GM21515 (cell line): ENCODE results near the gene CCNC.
"Not testable (repeated sequence)": the region's sequence is repeated elsewhere in the genome, so short reads cannot be mapped to it uniquely, and the experiment has no call there.

ENCODE experiments used
- ATAC-seq: cut with Tn5 transposase; IDR thresholded peaks from one replicate; pipeline ENCODE4 v1.9.1; 2021; ENCODE audit not compliant: unreplicated experiment

CCNC gene

DNA sequence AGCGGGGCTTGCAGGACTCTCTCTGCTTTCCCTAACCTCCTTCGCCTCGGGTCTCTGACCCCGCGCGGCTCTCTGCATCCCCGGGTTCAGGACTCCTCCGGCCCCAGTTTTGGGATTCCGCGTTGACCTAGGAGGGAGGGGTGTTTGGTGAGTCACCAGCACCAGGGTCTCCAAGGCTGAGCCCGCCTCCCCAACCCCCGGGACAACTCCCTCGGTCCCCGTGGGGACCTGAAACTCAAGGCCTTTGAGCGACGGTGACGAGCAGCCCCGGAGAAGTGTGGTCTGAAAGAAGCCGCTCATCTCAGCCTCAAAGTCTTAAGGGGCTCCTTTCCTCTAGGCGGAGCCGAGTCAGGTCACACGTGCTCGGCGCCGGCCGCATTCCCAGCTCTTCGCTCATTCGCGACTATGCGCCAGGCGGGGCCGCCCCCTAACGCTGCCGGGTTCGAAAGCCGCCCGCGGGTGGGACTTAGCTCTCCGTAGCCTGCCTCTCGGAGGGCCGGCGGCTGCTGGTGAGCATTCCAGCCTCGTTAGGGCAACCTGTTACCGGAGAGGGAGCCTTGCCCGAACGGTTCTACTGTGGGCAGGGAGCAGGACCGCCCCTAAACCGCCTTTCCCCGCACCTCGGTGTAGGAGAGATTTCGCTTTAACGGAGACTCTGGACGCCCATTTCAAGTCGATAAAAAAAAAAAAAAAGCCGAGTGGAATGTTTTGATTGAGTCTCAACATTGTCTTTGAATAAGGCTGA lies 35.1 kb upstream of the CCNC start:
- peak; percentile 56 for ATAC-seq

- peak; percentile 11 for ATAC-seq
Observed at GRCh38 chr6:99602520-99603420, 34.3 kb upstream of the CCNC start.

DNA sequence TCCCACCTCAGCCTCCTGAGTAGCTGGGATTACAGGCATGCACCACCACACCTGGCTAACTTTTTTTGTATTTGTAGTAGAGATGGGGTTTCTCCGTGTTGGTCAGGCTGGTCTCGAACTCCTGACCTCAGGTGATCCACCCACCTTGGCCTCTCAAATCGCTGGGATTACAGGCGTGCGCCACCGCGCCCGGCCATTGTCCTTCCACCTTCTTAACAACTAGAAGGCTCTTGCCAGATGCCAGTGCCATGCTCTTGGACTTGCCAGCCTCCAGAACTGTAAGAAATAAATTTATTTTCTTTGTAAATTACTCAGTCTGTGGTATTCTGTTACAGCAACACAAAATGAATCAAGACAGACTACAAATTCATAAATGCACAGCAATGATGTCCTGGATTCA lies 26.2 kb upstream of the CCNC start:
- ATAC-seq: not testable (repeated sequence)

DNA sequence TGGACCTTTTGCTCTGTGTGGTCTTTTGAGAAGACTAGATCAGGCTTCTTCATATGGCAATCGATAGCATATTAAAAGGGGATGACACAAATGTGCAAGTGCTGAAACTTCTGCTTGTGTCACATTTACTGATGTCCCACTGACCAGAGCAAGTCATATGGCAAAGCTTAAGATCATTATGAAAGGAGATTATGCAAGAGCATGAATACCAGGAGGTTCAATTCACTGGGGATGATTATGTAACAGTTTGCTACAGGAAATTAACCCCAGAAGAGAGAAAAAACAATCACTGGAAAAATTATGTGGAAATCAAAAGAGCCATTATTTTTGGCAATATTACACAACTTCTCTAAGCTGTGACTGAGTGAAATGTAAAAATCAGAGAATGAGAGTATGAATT lies 24.4 kb upstream of the CCNC start:
- no peak for ATAC-seq

DNA sequence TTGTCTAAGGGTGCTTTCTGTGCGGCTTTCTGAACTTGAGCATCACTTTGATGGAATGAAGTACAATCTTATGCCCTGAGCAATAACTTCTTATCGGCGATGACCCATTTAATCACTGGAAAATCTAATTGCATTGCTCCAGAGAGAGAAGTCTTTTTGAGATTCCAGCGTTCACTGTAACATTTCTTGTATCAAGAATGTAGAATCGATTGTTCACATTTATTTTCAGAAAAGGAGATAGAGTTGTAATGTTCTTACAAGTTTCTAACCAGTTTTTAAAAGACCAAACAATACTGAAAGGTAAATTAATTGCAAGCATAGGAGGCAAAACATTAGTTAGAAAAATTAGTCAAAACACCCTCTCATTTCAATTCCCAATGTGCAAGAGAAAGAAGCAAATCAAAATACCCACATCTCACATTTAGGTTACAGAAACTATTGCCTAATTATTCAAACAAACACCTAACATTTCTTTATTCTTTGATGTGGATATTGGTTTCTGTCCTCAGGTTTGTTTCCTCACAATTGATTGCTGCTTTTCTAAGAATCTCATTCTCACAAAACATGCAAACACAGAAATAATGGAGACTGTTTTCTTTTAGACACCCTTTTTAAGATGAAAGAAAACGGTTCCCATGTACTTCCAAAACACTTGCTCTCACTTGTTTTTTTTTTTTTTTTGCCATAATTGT lies 23.4 kb upstream of the CCNC start:
- no peak for ATAC-seq

GRCh38 chr6:99590728-99591672 lies 22.5 kb upstream of the CCNC start:
- ATAC-seq: no peak

- ATAC-seq: no peak
Observed at GRCh38 chr6:99589907-99590493, 21.5 kb upstream of the CCNC start.

DNA sequence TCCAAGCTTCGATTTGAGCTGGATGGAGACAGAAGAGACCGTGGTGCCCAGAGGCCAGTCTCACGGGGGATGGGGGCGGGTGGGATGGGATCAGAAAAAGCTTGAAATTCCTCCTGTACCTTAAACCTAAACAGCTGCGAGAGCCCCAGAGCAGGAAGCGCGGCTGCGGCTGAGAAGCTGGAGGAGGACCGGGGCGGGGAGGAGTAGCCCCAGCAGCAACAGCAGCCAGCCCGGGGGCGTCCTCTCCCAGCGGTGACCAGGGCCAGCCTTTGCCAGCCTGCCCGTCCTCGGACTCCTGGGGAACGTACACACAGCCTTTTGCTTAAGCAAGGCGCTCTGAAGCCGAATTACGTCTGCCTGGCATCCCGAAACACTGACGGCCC lies 20.8 kb upstream of the CCNC start:
- ATAC-seq: peak; percentile 29

DNA sequence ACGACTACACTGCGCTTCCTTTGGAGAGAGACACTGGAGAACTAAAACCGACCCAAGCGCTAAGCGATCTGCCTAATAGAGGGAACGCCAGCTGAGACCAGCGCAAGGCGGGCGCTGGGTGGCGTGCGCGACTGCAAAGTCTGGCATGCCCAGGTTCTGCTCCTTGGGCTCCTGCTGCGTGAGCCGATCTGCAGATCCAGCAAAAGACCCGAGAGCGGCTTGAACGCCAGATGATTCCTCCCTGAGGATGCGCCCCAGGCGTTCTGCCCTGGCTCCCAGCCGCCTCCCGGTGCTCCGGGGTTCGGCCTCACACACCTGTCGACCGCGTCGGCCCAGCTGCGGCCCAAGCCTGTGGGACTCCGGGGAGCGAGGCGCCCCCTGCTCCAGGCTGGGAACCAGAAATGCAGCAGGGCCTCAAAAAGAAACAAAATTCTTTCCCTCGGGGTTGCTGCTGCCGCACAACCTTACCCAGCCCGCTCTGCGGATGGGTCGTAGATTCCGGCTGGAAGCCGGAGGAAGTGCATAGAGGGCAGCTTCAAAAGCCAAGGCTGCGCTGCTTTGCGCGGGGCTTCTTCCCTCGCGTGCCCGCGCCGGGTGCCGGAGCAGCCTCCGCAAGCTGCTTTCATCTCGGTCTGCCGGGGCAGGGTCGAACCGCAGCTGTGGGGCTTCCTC lies 20.3 kb upstream of the CCNC start:
- ATAC-seq: peak; percentile 97

DNA sequence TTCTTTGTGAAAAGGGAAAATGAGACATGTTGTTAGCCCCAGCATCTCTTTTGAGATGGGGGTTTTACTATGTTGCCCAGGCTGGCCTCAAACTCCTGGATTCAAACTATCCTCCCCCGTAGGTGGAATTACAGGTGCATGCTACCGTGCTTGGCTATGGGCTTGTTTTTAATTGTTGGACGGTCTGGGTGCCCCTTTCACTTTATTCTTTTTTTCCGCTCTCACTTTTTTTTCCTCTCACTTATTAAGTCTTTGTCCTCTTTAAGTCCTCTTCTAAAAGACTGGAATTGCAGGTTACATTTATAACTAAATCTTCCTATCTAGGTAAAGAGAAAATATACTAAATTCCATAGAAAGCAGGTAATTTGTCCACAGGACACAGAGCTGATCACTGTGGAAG lies 19.3 kb upstream of the CCNC start:
- ATAC-seq: no peak

DNA sequence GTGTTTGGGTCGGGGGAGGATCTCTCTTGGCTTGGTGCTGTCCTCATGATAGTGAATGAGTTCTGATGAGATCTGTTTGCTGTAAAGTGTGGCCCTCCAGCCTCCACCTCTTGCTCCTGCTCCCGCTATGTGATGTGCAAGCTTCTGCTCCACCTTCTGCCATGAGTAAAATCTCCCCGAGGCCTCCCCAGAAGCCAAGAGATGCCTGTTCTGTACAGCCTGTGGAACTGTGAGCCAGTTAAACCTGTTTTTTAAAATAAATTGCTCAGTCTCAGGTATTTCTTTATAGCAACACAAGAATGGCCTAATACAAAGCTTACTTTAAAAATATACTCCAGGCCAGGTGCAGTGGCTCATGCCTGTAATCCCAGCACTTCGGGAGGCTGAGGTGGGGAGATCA lies 11.3 kb upstream of the CCNC start:
- ATAC-seq: no peak

DNA sequence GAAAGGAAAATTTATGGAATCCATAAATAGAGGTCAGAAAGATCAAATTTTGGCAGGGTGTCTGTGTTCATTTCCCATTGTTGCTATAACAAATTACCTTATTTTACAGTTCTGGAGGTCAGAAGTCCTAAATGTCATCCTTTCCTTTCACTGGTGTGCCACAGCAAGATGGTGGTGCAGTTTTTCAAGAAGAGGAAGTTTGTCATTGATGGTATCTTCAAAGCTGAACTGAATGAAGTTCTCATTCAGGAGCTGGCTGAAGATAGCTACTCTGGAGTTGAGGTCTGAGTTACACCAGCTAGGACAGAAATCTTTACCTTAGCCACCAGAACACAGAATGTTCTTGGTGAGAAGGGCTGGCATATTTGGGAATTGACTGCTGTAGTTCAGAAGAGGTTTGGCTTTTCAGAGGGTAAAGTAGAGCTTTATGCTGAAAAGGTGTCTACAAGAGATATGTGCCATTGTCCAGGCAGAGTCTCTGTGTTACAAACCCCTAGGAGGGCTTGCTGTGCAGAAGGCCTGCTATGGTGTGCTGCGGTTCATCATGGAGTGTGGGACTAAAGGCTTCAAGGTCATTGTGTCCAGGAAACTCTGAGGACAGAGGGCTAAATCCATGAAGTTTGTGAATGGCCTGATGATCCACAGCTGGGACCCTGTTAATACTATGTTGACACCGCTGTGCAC lies 7.2 kb upstream of the CCNC start:
- ATAC-seq: no peak

- no peak for ATAC-seq
Observed at GRCh38 chr6:99573980-99574617, 5.6 kb upstream of the CCNC start.

- no peak for ATAC-seq
Observed at GRCh38 chr6:99563056-99563723, 5.3 kb downstream of the CCNC start.

DNA sequence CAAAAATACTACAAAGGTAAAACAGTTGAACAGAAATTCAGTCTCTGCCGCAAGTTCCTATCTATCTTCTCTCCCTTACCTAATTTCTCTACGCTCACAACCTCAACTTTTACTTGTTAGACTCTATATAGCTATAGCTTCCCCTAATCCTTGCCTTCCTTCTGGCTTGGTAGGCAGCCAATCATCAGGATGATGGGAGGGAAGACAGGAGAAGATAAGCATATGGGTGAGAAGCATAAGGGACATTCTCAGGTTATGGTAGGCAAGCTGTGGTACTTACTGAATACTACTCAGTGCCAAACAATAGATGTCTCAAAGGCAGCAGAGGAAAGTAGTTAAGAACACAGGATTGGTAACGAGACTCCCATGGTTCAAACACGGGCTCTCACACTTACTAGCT lies 7.8 kb downstream of the CCNC start:
- no peak for ATAC-seq

- no peak for ATAC-seq
Observed at GRCh38 chr6:99559057-99559456, 9.4 kb downstream of the CCNC start.

DNA sequence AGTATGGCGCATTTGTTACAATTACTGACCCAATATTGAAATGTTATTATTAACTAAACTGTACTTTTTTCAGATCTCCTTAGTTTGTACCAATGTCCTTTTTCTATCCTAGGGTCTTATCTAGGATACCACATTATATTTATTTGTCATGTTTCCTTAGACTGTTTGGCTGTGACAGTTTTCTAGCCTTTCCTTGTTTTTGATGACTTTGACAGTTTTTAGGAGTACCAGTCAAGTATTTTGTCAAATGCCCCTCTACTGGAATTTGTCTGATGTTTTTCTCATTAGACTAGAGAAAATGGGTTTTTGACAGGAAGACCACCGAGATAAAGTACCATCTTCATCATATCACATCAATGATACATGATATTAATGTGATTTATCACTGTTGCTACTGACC lies 14.6 kb downstream of the CCNC start:
- ATAC-seq: no peak
